ENCODE measurements around the gene TMEM100. TPM values are rescaled to one million over a fixed set of nuclear protein-coding genes. Genes with fewer than 3 reads are reported as not detected.

The TMEM100 gene
- polyA plus RNA-seq, 12 donors, result 5.0 to 16.6 (median 7.7) TPM; not detected in 1

DNA sequence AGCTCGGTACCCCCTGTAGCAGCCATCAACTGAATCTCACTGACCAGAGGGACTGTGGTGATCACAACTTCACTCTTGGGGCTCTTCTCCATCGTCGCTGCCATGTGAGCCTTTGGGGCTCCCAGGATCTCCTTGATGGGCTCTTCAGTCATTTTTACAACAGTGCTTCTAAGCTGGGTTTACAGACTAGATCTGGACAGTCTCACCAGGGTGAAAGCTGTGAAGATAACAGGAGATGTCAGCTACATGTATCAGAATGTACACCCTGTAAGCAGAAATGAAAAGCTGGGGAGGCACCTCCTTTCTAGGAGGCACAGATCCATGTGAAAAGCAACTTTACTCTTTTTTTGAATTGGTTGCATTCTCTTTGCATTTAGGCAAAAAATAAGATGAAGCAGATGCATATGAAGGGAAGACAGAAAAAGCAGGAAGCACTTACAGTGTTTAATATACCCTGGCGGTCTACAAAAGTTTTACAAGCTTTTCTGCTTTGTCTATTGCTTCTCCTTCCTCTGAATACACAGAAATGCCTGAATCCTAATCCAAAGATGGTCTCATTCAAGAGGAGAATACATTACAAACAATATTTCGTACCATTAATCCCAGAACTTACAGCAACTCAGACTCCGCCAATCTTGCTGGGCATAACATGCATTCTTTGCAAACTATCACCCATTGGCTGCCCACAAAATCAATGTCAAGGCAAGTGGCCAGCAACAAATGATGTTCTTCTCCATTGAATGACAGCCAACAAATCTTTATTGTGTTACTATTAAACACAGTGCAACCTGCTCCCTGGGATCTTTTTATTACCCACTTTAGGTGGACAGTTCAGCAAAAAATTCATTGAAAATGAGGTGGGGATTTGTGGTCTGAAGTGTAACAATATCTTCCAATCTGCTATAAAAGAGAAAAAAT lies 1.5 kb downstream of the TMEM100 start:
- DNase-seq, result no peak

DNA sequence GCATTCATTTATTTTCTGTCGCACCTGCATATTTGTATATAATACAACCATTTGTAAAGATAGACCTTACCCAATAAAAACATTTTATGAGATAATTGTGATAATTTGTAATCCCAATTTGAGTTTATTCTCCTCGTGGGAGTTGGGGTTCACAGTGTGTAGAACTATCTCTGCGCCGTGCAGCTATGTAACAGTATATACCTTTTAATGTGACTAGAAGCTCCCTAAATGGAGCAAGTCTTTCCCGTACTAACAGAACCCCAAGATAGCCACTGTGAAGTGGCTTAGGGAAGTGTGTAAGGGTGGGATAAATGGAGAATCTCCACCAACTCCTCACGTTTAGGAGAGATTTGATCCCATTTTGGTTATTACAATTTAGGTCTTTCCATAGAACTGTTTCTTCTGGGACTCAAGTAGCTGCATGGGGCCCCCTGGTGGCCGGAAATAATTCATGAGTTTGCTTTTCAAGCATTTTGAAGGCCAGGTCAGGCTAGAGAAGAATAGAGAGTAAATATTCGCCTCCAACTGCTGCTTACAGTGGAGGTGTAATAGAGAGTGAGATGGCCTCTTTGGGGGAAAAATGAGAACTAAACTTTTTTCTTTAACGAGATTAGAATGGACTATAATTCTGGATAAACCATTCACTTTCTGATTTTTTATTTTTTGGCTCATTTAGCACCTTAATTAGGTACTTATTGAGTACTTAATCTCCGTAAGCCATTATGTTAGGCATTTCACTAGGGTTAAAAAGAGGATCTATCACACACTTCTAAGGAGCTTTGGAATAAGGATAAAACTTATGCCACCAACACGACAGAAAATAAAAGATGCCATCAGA lies 4.5 kb downstream of the TMEM100 start:
- DNase-seq, result peak; percentile 76

DNA sequence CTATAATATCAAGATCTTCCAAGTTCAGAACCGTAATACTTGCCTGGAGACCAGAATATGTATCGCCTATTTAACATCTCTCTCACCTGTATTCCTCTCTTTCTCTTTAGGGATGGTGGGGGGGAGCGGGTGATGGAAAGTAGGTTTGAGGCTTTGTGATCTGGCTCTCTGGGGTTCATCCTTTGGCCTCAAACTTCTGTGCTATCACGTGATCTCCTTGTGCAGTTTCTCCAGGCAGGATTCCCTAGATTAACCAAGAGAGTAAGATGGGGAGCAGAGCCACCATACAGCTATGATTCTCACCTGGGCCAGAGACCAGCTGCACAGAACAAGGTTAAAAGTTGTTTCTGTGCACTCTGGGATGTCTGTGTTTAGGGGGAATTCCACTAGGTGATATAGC lies 5.2 kb downstream of the TMEM100 start:
- DNase-seq, result no peak

DNA sequence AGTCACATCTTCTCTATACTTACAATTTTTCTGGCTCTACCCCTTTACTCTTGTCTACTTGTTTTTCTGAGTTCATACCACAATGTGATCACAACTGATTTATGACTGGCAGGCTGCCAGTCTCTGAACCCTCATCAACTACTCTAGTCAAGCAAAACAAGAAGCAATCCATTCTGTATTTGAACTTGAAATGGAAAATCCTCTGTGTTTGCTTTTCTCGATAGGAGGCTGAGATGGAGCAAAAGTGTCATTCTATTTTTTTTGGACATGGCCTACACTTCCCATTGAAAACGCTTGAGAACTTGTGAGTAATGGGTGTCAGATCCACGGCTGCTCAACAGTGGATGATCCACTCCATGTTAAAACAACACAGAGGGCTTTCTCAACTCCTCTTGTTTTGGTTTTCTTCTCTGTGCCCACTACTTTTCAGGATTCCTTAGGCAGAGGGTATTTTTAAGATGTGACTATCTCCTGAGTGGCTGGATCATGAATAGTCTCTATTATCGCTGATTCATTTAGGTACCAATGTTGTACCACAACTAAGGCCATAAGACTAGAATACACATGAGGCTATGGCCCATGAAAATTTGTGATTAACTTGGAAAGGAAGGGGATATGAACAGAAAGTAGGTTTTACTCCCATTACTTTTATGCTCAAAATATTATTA lies 11.7 kb downstream of the TMEM100 start:
- DNase-seq, result no peak

DNA sequence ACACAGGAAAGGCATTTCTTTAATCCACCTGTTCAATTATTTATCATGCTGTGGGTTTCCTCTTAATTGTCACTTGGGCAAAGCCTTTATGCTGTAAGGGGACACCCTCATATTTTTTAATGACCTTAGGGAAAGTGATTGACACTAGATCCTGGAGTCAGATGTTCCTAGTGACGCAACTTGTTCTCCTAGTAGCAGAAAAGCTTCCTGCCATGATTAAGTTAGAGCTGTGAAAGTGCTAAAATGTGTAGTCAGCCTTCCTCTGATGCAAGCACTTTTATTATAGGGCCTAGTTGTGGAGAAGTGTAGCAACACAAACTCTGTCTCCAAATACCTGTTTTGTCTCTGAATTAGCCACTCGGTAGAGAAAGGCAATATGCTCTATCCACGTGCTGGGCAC lies 12.3 kb downstream of the TMEM100 start:
- DNase-seq, result no peak

DNA sequence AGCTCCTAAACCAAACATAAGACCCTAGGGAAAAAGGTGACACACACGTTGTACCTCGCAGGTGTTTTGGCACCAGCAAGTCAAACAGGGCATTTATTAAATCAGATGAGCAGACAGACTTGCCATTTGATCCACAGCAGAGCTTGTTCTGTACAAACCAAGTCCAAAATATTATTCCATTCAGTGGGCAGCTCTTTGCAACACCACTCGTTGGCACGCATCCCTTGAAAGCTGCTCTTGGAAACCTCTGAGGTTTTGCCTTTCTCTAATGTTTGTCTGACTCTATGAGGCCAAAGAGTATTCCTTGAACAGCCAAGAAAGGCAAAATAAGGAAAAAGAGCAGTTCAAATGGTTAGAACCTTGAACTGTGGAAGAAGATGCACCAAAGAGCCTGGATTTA lies 12.7 kb downstream of the TMEM100 start:
- DNase-seq, result no peak

DNA sequence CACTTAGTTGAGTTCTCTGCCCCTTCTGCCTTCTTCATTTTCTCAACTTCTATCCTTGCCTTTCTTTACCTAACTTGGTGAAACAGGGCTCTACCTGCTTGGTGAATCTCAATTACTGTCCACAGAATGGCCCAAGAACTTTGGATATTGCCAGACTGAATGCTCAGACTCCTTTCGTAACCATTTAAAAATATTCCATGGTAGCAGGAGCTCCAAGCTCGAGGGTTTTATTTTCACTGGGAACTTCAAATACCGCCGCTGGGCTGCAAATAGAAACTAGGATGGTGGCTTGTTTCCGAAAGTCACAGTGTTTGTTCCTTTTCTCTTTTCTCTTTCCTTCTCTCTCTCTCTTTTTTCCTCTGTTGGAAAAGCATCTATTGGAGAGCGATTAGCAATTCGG lies 13.2 kb downstream of the TMEM100 start:
- no peak for DNase-seq

DNA sequence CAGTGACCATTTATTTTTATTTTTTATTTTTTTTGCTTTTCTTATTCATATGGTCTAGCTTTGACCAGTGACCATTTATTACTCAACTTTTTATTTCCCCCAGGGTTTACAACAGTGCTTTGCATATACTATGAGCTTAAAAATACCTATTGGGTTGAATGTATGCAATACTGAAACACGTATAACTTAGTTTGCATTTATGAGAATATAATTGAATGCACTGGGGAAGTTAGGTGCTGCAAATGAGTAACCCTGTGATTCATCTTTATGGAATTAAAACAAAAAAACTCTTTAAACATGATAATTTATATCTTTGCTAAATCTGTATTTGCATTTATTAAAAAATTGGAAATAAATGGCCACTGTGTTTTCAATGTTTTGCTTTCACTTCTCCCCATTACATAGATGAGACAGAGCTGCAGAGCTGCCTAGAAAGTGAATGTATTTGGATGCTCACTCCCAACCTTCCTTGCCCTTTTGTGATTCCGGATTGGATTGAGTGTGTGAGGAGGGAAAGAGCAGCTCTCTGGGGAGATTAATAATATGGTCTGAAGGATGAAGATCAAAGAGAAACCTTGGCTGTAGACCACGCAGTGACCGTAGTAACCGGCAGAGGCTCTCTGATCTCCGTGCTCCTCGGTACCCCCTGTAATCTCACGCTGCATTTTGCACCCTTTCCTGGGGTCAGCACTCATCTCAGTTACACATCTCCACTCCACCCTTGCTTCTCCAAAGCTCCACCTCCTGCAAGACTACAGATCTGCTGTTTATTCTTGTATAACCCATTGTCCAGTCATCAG lies 14.3 kb downstream of the TMEM100 start:
- no peak for DNase-seq

DNA sequence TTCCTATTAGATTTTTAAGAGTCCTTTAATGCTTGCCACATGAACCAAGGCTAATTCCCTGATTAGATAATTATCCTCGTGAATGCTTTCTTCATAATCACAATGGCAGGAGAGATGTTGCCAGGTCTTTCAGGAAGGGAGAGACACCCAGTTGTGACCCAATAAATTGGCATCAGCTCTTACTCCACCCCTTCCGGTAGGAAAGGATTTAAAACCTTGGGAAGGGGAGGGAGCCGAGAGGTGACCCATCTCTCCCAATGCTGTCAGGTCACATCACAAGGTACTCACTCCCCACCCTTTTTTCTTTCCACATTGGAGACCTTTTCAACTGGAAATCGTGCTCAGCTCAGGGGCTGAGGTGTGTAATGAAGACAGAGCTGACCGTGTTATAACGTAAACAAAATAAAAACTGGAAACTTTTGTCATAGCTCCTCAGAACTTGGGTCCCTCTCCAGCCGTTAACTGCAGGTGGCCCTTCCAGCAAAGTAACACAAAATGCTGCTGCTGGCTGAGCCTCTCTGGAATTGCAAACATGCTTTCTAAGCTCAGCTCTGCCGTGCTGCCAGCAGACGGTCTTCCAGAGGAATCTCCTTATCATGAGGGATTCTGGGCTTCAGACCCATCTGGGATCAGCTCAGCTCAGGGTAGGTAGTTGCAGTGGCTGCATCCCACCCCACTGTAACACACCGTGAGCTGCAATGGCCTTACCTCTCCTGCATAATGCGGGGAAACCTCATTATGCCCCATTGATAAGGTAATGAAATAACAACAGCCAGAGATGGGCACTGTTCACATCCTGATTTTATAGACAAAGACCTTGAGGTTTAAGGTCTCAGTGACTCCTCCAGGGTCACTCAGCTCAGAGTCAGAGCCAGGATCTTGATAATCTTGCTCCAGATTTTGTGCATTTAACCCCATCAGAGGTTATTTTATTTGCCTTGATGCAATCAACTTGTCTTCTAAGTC lies 15.6 kb downstream of the TMEM100 start:
- DNase-seq, result no peak

DNA sequence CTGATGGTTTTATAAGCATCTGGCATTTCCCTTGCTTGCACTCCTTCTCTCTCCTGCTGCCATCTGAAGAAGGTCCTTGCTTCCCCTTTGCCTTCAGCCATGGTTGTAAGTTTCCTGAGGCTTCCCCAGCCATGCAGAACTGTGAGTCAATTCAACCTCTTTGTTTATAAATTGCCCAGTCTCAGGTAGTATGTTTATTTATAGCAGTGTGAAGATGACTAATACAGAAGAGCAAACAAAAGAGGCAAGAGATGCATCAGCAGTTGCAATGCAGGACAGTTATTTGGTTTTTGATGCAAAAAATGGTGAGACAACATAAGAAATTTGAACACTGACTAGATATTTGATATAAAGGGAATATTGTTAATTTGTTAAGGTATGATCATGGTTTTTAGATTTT lies 16.8 kb downstream of the TMEM100 start:
- no peak for DNase-seq

DNA sequence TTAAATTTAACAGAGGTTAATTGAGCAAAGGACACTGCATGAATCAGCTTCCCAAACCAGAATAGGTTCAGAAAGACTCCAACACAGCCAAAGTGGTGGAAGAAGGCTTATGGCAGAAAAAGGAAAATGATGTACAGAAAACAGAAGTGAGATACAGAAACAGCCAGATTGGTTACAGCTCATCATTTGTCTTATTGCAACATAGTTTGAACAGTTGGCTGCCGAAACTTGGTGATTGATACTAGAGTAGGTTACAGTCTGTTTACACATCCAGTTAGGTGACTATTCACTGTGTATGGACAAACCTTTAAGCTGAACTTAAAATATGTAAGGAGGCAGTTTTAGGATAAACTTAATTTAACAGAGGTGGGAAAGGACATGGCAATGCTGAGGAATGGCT lies 18.3 kb downstream of the TMEM100 start:
- DNase-seq, result no peak

DNA sequence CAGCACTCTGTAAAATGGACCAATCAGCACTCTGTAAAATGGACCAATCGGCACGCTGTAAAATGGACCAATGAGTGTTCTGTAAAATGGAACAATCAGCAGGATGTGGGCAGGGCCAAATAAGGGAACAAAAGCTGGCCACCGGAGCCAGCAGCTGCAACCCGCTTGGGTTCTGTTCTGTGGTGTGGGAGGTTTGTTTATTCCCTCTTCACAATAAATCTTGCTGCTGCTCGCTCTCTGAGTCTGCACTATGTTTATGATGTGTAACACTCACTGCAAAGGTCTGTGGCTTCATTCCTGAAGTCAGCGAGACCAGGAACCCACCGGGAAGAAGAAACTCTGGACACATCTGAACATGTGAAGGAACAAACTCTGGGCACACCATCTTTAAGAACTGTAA lies 20.5 kb downstream of the TMEM100 start:
- no peak for DNase-seq

DNA sequence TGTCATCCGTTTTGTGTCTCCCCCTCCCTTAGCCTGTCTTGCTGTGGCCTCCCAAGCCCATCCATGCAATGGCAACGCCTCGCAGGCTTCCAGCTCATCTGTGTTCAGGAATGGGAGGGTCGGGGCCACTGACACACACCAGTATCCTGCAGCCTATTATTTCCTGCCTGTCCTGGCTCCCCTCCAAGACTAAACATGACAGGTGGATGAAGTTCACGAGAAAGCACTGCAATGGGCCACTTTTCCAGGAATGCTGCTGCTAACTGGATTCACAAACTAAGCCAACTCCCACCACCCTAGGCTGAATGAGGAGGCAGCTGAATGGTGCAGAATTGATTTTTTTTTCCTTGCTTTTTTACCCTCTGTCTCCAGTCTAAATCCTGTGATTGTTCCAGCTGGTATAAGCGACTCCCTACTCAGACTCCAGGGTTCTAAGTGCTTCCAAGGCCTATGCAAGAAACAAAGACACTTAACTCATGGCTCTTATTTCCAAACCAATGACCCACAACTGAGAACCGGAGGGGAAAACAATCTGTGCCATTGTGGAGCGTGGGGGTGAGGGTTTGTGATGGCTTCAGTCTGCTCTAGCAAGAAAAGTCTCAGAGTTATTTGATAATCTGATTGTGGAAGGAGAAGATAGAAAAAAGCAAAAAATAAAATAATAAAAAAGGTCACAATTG lies 23.3 kb downstream of the TMEM100 start:
- no peak for DNase-seq

DNA sequence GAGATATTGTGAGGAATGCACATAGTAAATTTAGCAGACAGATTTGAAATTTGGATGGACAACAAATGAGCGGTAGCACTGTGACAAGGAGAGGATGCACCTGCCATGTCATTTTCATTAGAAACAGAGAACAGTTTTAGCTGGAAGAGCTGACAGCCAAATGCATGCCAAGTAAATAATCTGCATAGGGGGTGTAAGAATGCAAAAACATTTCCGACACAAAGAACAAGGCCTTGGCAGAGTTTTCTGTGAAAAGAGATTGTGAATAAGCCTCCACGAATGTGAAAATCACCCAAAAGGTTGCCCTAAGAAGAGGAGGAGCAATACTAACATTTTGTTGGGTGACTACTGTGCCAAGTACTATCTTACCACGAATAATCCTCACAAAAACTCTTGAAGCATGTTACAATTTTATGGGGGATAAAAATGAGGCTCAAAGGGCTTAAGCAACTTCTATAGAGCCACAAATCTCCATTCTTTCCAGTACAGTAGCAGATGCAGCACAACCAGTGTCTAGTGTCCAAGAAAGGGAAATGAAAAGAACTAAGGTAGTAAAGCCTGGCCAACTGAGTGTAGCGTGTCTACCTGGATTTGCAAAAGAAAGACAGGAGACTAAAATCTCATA lies 28.3 kb downstream of the TMEM100 start:
- DNase-seq, result no peak

DNA sequence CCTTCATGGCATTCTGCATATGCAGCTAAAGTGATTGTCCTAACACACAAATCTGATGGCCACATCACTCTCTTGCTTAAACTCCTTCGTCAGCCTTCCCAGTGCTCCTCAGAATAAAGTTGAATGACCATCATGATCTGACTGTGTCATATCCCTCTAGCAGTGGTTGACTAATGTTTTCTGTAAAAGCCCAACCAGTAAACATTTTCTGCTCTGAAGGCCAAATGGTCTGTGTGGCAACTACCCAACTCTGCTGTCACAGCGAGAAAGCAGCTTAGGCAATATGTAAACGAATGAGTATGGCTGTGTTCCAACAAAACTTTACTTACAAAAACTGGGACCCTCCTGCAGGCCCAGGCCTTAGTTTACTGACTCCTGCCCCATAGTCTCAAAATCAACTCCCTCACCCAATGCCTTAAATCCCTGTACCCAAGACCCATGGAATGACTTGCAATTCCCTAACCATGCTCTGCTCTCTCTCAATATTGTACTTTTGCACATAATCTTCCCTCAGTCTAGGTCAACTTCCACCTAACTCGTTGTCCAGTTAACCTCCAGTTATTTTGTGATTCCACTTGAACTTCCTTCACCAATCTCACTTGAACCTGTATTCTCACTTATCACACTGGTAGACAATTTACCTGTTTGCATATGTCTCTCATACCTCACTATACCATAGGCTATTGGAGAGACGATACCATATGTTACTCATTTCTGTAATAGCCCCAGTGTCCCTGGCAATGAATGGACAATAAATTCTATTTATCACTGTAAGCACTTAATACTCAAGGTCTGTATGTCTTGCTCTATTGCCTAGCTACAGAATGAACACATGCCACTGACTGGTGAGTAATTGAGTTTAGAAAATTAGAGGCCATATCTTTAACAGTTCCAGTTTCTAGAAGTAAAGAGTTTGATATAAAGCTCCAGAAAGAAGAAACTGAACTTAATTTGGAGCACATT lies 29.1 kb downstream of the TMEM100 start:
- peak; percentile 43 for DNase-seq

DNA sequence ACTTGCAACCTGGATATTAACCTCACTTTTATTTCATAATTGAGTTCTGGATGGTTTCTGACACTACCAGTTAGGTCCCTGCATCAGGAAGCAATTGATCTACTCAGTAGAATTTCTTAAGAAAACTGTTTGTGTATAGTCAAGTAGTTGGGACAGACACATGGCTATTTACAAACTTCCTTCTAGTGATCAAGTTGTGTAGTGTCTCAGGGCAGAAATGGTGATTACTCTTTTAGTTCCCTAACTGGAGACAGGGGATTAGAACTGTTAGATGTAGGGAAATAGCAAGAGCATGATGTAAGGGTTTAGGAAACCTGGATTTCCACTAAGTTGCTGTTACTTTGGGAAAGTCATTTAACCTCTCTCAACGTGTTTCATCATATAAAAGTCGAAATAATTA lies 30.4 kb downstream of the TMEM100 start:
- DNase-seq, result no peak

DNA sequence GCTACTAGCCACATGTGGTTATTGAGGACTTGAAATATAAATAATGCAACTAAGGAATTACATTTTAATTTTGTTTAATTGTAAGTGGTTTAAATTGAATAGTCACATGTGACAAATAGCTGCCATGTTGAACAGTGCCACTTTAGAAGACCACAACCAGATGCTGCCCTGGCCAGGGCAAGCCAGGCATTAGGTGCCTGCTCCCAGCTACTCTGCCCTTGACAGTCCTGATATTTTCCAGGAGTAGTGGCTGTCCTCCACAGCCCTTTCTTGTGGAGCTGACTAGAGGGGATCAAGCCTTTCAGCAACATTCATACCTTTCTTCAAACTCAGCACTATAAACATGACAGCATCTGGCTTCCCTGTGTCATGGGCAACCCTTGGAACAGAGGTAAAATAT lies 31.0 kb downstream of the TMEM100 start:
- DNase-seq, result no peak

DNA sequence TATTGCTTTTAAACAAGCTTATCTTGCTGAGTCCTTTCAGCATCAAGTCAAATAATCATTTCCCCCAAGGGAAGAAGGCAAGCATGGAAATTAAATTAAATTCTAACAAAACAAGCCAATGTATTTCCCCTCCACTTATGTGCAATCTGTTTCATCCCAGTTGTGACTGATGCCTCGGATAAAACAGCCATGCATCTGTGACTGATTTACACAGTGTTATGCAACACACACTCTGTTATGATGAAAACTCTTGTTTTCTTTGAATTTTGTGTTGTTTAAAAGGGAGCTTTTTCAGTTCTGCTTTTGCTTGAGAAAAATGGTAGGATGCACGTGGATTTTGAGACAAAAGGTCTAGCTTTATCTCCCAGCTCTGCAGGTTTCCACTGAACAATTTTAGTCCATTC lies 32.6 kb downstream of the TMEM100 start:
- no peak for DNase-seq

Measured in muscle of arm (tissue), 12 donors.